Amniotic epithelial cell (primary cell): ENCODE data around the gene FJX1.

Experiments used
- DNase-seq: peaks from one replicate; pipeline ENCODE4 v3.0.0-alpha.2; 2010; ENCODE audit warnings: low read depth

The FJX1 gene

GRCh38 chr11:35606206-35606605 lies 12.1 kb upstream of the FJX1 start:
- DNase-seq = no peak

- no peak for DNase-seq
Observed at GRCh38 chr11:35608502-35608901, 9.8 kb upstream of the FJX1 start.

- no peak for DNase-seq
Observed at GRCh38 chr11:35609656-35610055, 8.6 kb upstream of the FJX1 start.

GRCh38 chr11:35610631-35611030 lies 7.6 kb upstream of the FJX1 start:
- no peak for DNase-seq

GRCh38 chr11:35611741-35612140 lies 6.5 kb upstream of the FJX1 start:
- DNase-seq = no peak

GRCh38 chr11:35614939-35615569 lies 3.2 kb upstream of the FJX1 start:
- DNase-seq = no peak

GRCh38 chr11:35615921-35616900 lies 2.0 kb upstream of the FJX1 start:
- DNase-seq = peak; percentile 73

GRCh38 chr11:35617316-35617686 lies 959 bp upstream of the FJX1 start:
- no peak for DNase-seq

GRCh38 chr11:35618497-35619115 lies 346 bp downstream of the FJX1 start:
- peak; percentile 35 for DNase-seq

- DNase-seq = peak; percentile 32
Observed at GRCh38 chr11:35619116-35619854, 1.0 kb downstream of the FJX1 start.

- no peak for DNase-seq
Observed at GRCh38 chr11:35619855-35620640, 1.8 kb downstream of the FJX1 start.

- DNase-seq = no peak
Observed at GRCh38 chr11:35620795-35621194, 2.5 kb downstream of the FJX1 start.

GRCh38 chr11:35621620-35622019 lies 3.4 kb downstream of the FJX1 start:
- no peak for DNase-seq

- peak; percentile 90 for DNase-seq
Observed at GRCh38 chr11:35622070-35622469, 3.8 kb downstream of the FJX1 start.

- peak; percentile 91 for DNase-seq
Observed at GRCh38 chr11:35623621-35624168, 5.4 kb downstream of the FJX1 start.

- DNase-seq = no peak
Observed at GRCh38 chr11:35624316-35624715, 6.1 kb downstream of the FJX1 start.

- no peak for DNase-seq
Observed at GRCh38 chr11:35624781-35625180, 6.5 kb downstream of the FJX1 start.

- peak; percentile 83 for DNase-seq
Observed at GRCh38 chr11:35626501-35626900, 8.2 kb downstream of the FJX1 start.

- no peak for DNase-seq
Observed at GRCh38 chr11:35629511-35629910, 11.3 kb downstream of the FJX1 start.

- peak; percentile 99 for DNase-seq
Observed at GRCh38 chr11:35629914-35630313, 11.7 kb downstream of the FJX1 start.

GRCh38 chr11:35631891-35632290 lies 13.6 kb downstream of the FJX1 start:
- DNase-seq = no peak
